Transverse colon (tissue), 4 donors: Measurements from ENCODE around the gene OXGR1. TPM values are rescaled to one million over a fixed set of nuclear protein-coding genes. Genes with fewer than 3 reads are reported as not detected.

Experiments used
- DNase-seq: peaks from one replicate; pipeline ENCODE4 v3.0.0-alpha.2; 2019
- H3K27ac ChIP-seq, 4 donors: fragments of 200-600 bp; sonication (generic); 2 replicates each; pipeline ENCODE4 v1.5.1; 2016 to 2018; ENCODE audit warnings: inconsistent platforms in 4 of 4
- H3K27me3 ChIP-seq: fragments of 200-600 bp; sonication (generic); 2 replicates; pipeline ENCODE4 v1.5.1; 2017; ENCODE audit warnings: inconsistent platforms
- H3K36me3 ChIP-seq, 4 donors: fragments of 200-600 bp; sonication (generic); 2 replicates each; pipeline ENCODE4 v1.5.1; 2017 to 2019; ENCODE audit warnings: inconsistent platforms in 4 of 4
- H3K4me1 ChIP-seq, 4 donors: fragments of 200-600 bp; sonication (generic); 2 replicates each; pipeline ENCODE4 v1.5.1; 2017 to 2020; ENCODE audit warnings: inconsistent platforms in 4 of 4
- H3K4me3 ChIP-seq, 4 donors: fragments of 200-600 bp; sonication (generic); 1 replicate in 1 of 4; 2 replicates in 3 of 4; pipeline versions ENCODE4 v1.5.1 to v1.6.1; 2017 to 2019; ENCODE audit warnings: inconsistent platforms in 4 of 4
- H3K9me3 ChIP-seq, 2 donors: fragments of 200-600 bp; sonication (generic); 2 replicates each; pipeline ENCODE4 v1.5.1; 2017 to 2019; ENCODE audit warnings: inconsistent platforms in 2 of 2
- EP300 ChIP-seq: sonication (generic); formaldehyde crosslinking; IDR thresholded peaks from one replicate; pipeline ENCODE4 v1.6.1; 2017; ENCODE audit warnings: antibody characterized with exemption, low read depth
- POLR2A ChIP-seq: fragments of 450-650 bp; IDR thresholded peaks from one replicate; pipeline ENCODE4 v1.6.1; 2016; ENCODE audit warnings: antibody characterized with exemption, mild to moderate bottlenecking, moderate library complexity
- POLR2AphosphoS5 ChIP-seq, 3 donors: sonication (generic); formaldehyde crosslinking; IDR thresholded peaks; one replicate each; pipeline ENCODE4 v1.6.1; 2016; ENCODE audit warnings: antibody characterized with exemption in 3 of 3
- WGBS, 2 donors: methylation state at CpG; one replicate each; pipeline ENCODE4 v1.1.5; 2018; ENCODE audit warnings: low coverage in 1 of 2; 5-methylcytosine and 5-hydroxymethylcytosine counted together
- in situ Hi-C, 4 donors: fragments of 200-750 bp; cut with MboI; loops; one replicate each; pipeline versions ENCODE4 v1.15.0 to v1.15.1; 2017; ENCODE audit warnings: low sequenced_read_pairs in 3 of 4, low pct_ligation_motif_present in 1 of 4, low pct_unique_long_range_greater_than_20kb in 1 of 4
- intact Hi-C: fragments of 100-400 bp; cut with DNase I; formaldehyde crosslinking; loops from one replicate; pipeline ENCODE4 v1.15.1; 2023; ENCODE audit warnings: low total_unique reads
- total RNA-seq, 4 donors: library from RNA; depleted of rRNA; stranded (reverse); fragments of >200 nt; gene quantifications; one replicate each; pipeline ENCODE4 v1.1.0, GENCODE V29; 2016
- TF ChIP-seq, protein P1 (sequence below), 5 experiments: fragments of 200-600 bp in 3 of 5; fragments of 450-650 bp in 2 of 5; sonication (generic) in 3 of 5; IDR thresholded peaks; 1 replicate in 2 of 5; 2 replicates in 3 of 5; pipeline ENCODE4 v1.5.1; 2016 to 2017; ENCODE audit warnings: antibody characterized with exemption in 5 of 5, inconsistent platforms in 3 of 5, mild to moderate bottlenecking in 2 of 5, moderate library complexity in 1 of 5

The OXGR1 gene
- total RNA-seq, 4 donors from 2014 or later = 2.0 to 2.5 TPM; not detected in 2

GRCh38 chr13:97005625-97006262, 11.5 kb upstream of the OXGR1 start:
- Histone ChIP-seq H3K4me1 (peaks cover 0 to 7% (median 3%) of the 10 kb centered on the region in 4 donors), H3K27me3 (no peaks in the 10 kb centered on the region), H3K9me3 (no peaks in the 10 kb centered on the region), H3K4me3 (no peak overlapping the region), H3K27ac (no peak overlapping the region), H3K36me3 (no peaks in the 10 kb centered on the region)
- 67% methylated on average over 1 of the region's 1 CpG; no CpG with 5 or more reads in 1 of the 2 donors for WGBS, 2 donors
- TF ChIP-seq, protein P1, sequence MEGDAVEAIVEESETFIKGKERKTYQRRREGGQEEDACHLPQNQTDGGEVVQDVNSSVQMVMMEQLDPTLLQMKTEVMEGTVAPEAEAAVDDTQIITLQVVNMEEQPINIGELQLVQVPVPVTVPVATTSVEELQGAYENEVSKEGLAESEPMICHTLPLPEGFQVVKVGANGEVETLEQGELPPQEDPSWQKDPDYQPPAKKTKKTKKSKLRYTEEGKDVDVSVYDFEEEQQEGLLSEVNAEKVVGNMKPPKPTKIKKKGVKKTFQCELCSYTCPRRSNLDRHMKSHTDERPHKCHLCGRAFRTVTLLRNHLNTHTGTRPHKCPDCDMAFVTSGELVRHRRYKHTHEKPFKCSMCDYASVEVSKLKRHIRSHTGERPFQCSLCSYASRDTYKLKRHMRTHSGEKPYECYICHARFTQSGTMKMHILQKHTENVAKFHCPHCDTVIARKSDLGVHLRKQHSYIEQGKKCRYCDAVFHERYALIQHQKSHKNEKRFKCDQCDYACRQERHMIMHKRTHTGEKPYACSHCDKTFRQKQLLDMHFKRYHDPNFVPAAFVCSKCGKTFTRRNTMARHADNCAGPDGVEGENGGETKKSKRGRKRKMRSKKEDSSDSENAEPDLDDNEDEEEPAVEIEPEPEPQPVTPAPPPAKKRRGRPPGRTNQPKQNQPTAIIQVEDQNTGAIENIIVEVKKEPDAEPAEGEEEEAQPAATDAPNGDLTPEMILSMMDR (IDR thresholded peaks at IDR 0.05) = no peak
- TF ChIP-seq POLR2A (no peak), POLR2AphosphoS5 (IDR thresholded peaks at IDR 0.05) (no peak), EP300 (no peak)
- no peak for DNase-seq
- intact Hi-C loops = no loop called here
- in situ Hi-C loops = loop anchor here in 1 of 4 donors (25.0 kb wide), 1 partner anchor 207 kb away; the partner anchor contains the start of gene MBNL2

DNA sequence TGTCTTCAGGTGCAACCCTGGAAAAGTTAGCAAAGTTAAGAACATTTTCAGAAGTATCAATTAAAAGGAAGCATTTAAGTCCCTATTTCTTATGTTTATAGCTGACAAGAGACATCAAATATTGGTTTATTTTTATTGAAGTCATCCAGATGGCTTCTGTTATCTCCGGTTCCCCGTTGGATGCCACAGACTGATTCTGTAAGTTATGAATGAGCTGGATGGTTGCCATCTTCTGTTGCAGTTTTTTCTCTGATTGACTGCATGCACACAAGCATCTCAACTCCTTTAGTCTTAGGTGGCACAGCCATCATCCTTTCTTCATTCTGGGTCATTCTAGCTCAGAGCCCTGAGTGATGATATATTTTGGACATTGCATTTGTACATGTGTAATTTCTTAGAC, 10.6 kb upstream of the OXGR1 start:
- no peak overlapping the region for H3K4me3 ChIP-seq
- DNase-seq = no peak
- no peaks in the 10 kb centered on the region for H3K27me3 ChIP-seq
- intact Hi-C loops (no loop called here), in situ Hi-C loops (loop anchor here in 1 of 4 donors (25.0 kb wide), 1 partner anchor 207 kb away; the partner anchor contains the start of gene MBNL2)
- TF ChIP-seq, protein P1 (IDR thresholded peaks at IDR 0.05) = no peak
- no peak for TF ChIP-seq EP300
- TF ChIP-seq POLR2AphosphoS5 (IDR thresholded peaks at IDR 0.05) = no peak
- no peak for TF ChIP-seq POLR2A
- 50 to 61% methylated on average over 2 of the region's 2 CpGs for WGBS, 2 donors
- peaks cover 0 to 7% (median 3%) of the 10 kb centered on the region in 4 donors for H3K4me1 ChIP-seq
- H3K36me3 ChIP-seq = no peaks in the 10 kb centered on the region
- H3K27ac ChIP-seq = no peak overlapping the region
- no peaks in the 10 kb centered on the region for H3K9me3 ChIP-seq

GRCh38 chr13:97004096-97004876, 10.0 kb upstream of the OXGR1 start:
- WGBS, 2 donors = 82 to 89% methylated on average over 2 to 9 of the region's 9 CpGs
- peaks cover 0 to 7% (median 3%) of the 10 kb centered on the region in 4 donors for H3K4me1 ChIP-seq
- H3K4me3 ChIP-seq = no peak overlapping the region
- DNase-seq = no peak
- H3K36me3 ChIP-seq = no peaks in the 10 kb centered on the region
- no peaks in the 10 kb centered on the region for H3K27me3 ChIP-seq
- TF ChIP-seq POLR2A (no peak), POLR2AphosphoS5 (IDR thresholded peaks at IDR 0.05) (no peak), EP300 (no peak)
- TF ChIP-seq, protein P1 (IDR thresholded peaks at IDR 0.05) = no peak
- intact Hi-C loops = no loop called here
- no peaks in the 10 kb centered on the region for H3K9me3 ChIP-seq
- no peak overlapping the region for H3K27ac ChIP-seq
- in situ Hi-C loops = loop anchor here in 1 of 4 donors (25.0 kb wide), 1 partner anchor 208 kb away; the partner anchor contains the start of gene MBNL2

- WGBS, 2 donors = 77 to 83% methylated on average over 2 of the region's 2 CpGs
- Histone ChIP-seq H3K36me3 (no peaks in the 10 kb centered on the region), H3K9me3 (no peaks in the 10 kb centered on the region), H3K4me3 (no peak overlapping the region), H3K27me3 (no peaks in the 10 kb centered on the region), H3K4me1 (peaks cover 0 to 7% (median 3%) of the 10 kb centered on the region in 4 donors), H3K27ac (no peak overlapping the region)
- no peak for TF ChIP-seq POLR2A
- no peak for TF ChIP-seq POLR2AphosphoS5 (IDR thresholded peaks at IDR 0.05)
- no peak for TF ChIP-seq EP300
- TF ChIP-seq, protein P1 (IDR thresholded peaks at IDR 0.05) = no peak
- in situ Hi-C loops = loop anchor here in 1 of 4 donors (25.0 kb wide), 1 partner anchor 209 kb away; the partner anchor contains the start of gene MBNL2
- DNase-seq = no peak
- intact Hi-C loops = no loop called here
Observed at GRCh38 chr13:97003071-97003470, 8.8 kb upstream of the OXGR1 start.
